ENCODE results near the gene PTGES3L. TPM values are rescaled to one million over a fixed set of nuclear protein-coding genes. Genes with fewer than 3 reads are reported as not detected.
"Not testable (repeated sequence)": the region's sequence is repeated elsewhere in the genome, so short reads cannot be mapped to it uniquely, and the experiment has no call there.

PTGES3L gene
- total RNA-seq, 1 experiment from 2014 or later = 0.66 TPM

GRCh38 chr17:42920106-42920900, 59.6 kb downstream of the PTGES3L start:
- DNase-seq (ENCODE audit: low spot score) = no peak

- not testable (repeated sequence) for DNase-seq (ENCODE audit: low spot score)
Measured at GRCh38 chr17:42919522-42920077, 60.3 kb downstream of the PTGES3L start.

DNA sequence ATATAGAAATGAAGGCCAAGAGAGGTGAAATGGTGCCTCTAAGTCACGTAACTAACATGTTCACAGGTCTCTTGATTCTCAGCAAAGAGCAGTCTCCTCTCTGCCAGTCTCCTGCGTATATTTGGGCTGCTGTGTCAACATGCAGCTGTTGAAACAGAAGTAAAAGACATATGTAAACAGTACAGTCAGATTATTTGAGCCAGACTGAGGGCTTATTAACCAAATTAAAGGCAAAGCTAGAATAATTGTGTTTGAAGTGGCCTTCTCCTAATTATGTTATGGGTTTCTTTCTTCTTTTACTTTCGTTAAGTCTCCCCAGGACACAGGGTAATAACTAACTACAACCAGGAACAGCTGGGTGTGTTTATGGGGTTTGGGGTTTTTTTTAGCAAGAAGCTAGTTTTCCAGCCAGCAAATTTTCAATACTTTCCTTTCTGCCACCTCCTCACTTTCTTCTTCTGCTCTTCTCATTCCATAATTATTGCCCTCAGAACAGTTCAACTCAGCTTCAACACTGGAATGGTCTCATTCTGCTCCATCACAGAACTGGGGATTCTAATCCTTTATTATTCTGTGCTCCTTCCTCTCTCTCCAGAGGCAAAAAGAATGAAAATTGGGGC, 60.9 kb downstream of the PTGES3L start:
- no peak for DNase-seq (ENCODE audit: low spot score)

Small RNA genes within 50 kb of the gene (small RNA-seq; reads per million reads assigned to genes)
- not detected for gene AARSD1
- not detected for gene RF00561

Other genes with a start within 250 kb of the PTGES3L start
- gene EZH1, start 235.0 kb downstream of the PTGES3L start, total RNA-seq (2014; rRNA removed; shearing (Covaris generic)) = 11.8 and 12.2 TPM in 2 replicates
- not detected in 2 replicates for gene RAMP2, start 218.9 kb downstream of the PTGES3L start, total RNA-seq (2014; rRNA removed; shearing (Covaris generic))
- gene VPS25, start 206.6 kb downstream of the PTGES3L start, total RNA-seq (2014; rRNA removed; shearing (Covaris generic)) = 76.1 and 84.4 TPM in 2 replicates
- 7.8 and 8.6 TPM in 2 replicates for gene WNK4, start 199.5 kb downstream of the PTGES3L start, total RNA-seq (2014; rRNA removed; shearing (Covaris generic))
- 82.9 and 86.2 TPM in 2 replicates for gene COA3, start 181.4 kb downstream of the PTGES3L start, total RNA-seq (2014; rRNA removed; shearing (Covaris generic))
- 0.13 and 0.66 TPM in 2 replicates for gene CNTD1, start 181.2 kb downstream of the PTGES3L start, total RNA-seq (2014; rRNA removed; shearing (Covaris generic))
- 108 and 118 TPM in 2 replicates for gene BECN1, start 155.8 kb downstream of the PTGES3L start, total RNA-seq (2014; rRNA removed; shearing (Covaris generic))
- gene PSME3, start 146.7 kb downstream of the PTGES3L start, total RNA-seq (2014; rRNA removed; shearing (Covaris generic)) = 96.8 and 142 TPM in 2 replicates
- gene AOC2, start 135.5 kb downstream of the PTGES3L start, total RNA-seq (2014; rRNA removed; shearing (Covaris generic)) = 1.6 and 1.8 TPM in 2 replicates
- gene AOC3, start 128.9 kb downstream of the PTGES3L start, total RNA-seq (2014; rRNA removed; shearing (Covaris generic)) = 0.23 TPM in 1 of 2 replicates, not detected in the other
- gene G6PC1, start 79.3 kb downstream of the PTGES3L start, total RNA-seq (2014; rRNA removed; shearing (Covaris generic)) = not detected in 2 replicates
- 35.3 and 54.1 TPM in 2 replicates for gene AARSD1, start 15.6 kb downstream of the PTGES3L start, total RNA-seq (2014; rRNA removed; shearing (Covaris generic))
- 13.0 and 13.8 TPM in 2 replicates for gene RUNDC1, start 485 bp upstream of the PTGES3L start, total RNA-seq (2014; rRNA removed; shearing (Covaris generic))
- gene RPL27, start 18.3 kb upstream of the PTGES3L start, total RNA-seq (2014; rRNA removed; shearing (Covaris generic)) = 1,187 and 1,205 TPM in 2 replicates
- gene IFI35, start 26.7 kb upstream of the PTGES3L start, total RNA-seq (2014; rRNA removed; shearing (Covaris generic)) = 35.3 and 47.6 TPM in 2 replicates
- gene VAT1, start 42.3 kb upstream of the PTGES3L start, total RNA-seq (2014; rRNA removed; shearing (Covaris generic)) = 83.7 and 106 TPM in 2 replicates
- gene RND2, start 45.2 kb upstream of the PTGES3L start, total RNA-seq (2014; rRNA removed; shearing (Covaris generic)) = 0.13 TPM in 1 of 2 replicates, not detected in the other
- gene BRCA1, start 145.3 kb upstream of the PTGES3L start, total RNA-seq (2014; rRNA removed; shearing (Covaris generic)) = 33.2 and 38.1 TPM in 2 replicates
- 37.9 and 38.6 TPM in 2 replicates for gene NBR1, start 191.1 kb upstream of the PTGES3L start, total RNA-seq (2014; rRNA removed; shearing (Covaris generic))
- 1.9 and 2.2 TPM in 2 replicates for gene TMEM106A, start 231.8 kb upstream of the PTGES3L start, total RNA-seq (2014; rRNA removed; shearing (Covaris generic))
- gene CCDC200, start 248.5 kb upstream of the PTGES3L start, total RNA-seq (2014; rRNA removed; shearing (Covaris generic)) = not detected in 2 replicates